DMS 273 treated with DMSO at 0.1 percent for 48 hours (cell line): ENCODE measurements around the gene KIF5A.
"Not testable (repeated sequence)": the region's sequence is repeated elsewhere in the genome, so short reads cannot be mapped to it uniquely, and the experiment has no call there.

Experiments
- DNase-seq: peaks from one replicate; lab custom pipeline; 2025; lab: John Stamatoyannopoulos, UW

The KIF5A gene

GRCh38 chr12:57549909-57550640 lies at the start of gene KIF5A:
Gene KIF5A (plus strand): TSS chr12:57550044. CDS start chr12:57550272, 228 bp downstream.
- no peak for DNase-seq

DNA sequence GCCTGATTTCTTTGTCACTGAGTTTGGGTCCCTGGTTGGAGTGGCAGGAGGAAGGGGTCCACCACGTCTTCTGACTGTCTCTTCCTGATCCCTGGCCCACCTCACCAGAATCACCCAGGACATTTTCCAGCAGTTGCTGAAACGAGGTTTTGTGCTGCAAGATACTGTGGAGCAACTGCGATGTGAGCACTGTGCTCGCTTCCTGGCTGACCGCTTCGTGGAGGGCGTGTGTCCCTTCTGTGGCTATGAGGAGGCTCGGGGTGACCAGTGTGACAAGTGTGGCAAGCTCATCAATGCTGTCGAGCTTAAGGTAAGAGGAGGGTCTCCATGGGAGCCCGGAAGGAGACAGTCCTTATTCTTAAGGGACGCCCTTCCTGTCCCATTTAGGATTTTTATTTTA lies 49.6 kb upstream of the KIF5A start:
- DNase-seq, result no peak

- not testable (repeated sequence) for DNase-seq
These were observed 47.4 kb upstream of the KIF5A start for GRCh38 chr12:57502311-57502969.

GRCh38 chr12:57506541-57506940 lies 43.3 kb upstream of the KIF5A start:
- DNase-seq, result not testable (repeated sequence)

- DNase-seq, result not testable (repeated sequence)
These were observed 42.0 kb upstream of the KIF5A start for GRCh38 chr12:57507796-57508195.

GRCh38 chr12:57511161-57511560 lies 38.7 kb upstream of the KIF5A start:
- no peak for DNase-seq

DNA sequence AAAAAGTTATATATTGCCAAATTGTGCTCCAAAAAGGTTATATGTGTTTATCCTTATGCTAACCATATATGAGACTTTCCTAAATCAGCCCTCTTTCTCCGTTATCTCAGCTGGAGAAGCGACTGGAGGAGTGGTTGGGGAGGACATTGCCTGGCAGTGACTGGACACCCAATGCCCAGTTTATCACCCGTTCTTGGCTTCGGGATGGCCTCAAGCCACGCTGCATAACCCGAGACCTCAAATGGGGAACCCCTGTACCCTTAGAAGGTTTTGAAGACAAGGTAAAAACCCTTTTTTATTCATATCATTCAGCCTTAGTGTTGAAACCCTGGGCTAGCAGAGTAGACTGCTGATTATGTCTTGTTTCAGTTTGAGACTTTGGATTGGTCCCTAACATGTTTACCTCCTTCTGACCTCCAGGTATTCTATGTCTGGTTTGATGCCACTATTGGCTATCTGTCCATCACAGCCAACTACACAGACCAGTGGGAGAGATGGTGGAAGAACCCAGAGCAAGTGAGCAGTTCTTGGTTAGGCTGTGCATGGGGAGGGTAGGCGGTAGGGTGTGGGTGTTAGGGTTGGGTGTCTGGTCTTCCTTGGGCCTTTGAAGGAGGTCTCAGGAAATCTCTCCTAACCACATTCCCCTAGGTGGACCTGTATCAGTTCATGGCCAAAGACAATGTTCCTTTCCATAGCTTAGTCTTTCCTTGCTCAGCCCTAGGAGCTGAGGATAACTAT lies 38.1 kb upstream of the KIF5A start:
- DNase-seq, result no peak

GRCh38 chr12:57512665-57513064 lies 37.2 kb upstream of the KIF5A start:
- DNase-seq, result no peak

DNA sequence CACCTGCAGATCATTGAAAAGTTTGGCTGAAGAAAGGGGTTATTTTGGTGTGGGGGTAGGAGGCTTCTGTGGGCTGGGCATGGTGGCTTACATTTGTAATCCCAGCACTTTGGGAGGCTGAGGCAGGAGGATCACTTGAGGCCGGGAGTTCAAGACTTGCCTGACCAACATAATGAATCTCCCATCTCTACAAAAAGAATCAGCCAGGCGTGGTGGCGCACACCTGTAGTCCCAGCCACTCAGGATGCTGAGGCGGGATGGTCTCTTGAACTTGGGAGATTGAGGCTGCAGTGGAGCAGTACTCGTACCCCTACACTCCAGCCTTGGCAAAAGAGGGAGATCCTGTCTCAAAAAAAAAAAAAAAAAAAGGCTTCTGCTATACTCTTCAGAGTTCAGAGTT lies 36.6 kb upstream of the KIF5A start:
- DNase-seq, result no peak

GRCh38 chr12:57513677-57514076 lies 36.2 kb upstream of the KIF5A start:
- DNase-seq, result not testable (repeated sequence)

DNA sequence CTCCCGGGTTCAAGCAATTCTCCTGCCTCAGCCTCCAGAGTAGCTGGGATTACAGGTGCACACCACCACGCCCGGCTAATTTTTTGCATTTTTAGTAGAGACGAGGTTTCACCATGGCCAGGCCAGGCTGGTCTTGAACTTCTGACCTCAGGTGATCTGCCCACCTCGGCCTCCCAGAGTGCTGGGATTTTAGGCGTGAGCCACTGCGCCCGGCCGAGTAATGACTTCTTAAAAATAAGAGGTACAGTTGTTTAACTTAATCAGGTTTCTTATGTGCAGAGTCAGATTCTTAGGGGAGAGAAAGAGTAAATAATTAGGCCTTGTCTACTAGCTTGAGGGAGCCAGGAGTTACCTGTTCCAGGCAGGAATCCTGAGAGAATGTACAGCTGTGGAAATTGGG lies 35.6 kb upstream of the KIF5A start:
- not testable (repeated sequence) for DNase-seq

- DNase-seq, result no peak
These were observed 35.0 kb upstream of the KIF5A start for GRCh38 chr12:57514720-57515407.

DNA sequence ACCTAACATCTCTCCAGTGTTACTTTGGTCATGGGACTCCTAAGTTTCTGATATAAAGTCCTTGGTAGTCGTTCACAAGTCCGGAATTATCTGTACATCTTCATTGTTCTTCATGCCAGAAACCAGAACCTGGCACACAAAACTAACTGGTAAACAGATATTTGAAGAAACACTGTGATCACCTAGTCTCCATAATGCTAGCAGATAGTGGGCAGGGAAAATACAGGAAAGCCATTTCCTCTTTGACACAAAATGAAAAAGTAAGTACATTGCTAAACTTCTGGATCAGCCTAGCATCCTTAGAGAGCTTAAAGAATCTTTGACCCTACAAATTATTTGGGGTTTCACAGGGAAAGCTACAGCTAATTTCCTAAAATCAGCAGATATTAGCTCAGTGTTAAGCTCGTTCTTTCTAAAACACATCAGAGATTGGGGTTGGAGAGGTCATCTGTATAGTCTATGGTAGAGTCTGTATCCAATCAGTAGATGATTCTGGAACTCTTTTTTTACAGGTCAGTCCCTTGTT lies 34.4 kb upstream of the KIF5A start:
- no peak for DNase-seq

- DNase-seq, result no peak
These were observed 33.8 kb upstream of the KIF5A start for GRCh38 chr12:57515934-57516541.

GRCh38 chr12:57516617-57517153 lies 33.2 kb upstream of the KIF5A start:
- DNase-seq, result no peak

GRCh38 chr12:57517187-57517586 lies 32.7 kb upstream of the KIF5A start:
- DNase-seq, result no peak

GRCh38 chr12:57517718-57518117 lies 32.1 kb upstream of the KIF5A start:
- DNase-seq, result not testable (repeated sequence)

DNA sequence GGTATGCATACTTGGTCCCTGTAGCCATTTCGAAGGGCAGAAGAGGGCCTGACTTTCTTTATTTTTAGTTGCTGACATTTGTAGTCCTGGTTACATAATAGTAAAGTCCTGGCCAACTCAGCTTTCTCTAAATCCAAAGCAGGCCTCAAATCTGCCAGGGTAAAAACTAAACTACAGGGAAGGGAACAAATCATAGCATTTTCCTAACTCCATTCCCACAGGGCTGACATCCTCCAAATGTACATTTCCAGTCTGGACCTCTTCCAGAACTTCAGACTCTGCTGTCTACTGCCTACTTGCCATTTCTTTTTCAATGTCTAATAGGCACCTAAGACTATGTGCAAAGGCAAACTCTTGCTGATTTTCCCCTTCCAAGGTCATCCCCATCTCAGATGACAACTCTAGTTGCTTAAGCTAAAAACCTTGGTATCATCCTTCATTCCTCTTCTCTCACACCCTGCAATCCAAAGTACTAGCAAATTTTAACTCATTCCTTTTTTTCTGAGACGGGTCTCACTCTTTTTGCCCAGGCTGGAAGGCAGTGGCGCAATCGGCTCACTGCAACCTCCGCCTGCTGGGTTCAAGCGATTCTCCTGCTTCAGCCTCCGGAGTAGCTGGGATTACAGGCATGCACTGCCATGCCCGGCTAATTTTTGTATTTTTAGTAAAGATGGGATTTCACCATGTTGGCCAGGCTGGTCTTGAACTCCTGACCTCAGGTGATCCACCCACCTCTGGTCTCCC lies 31.5 kb upstream of the KIF5A start:
- no peak for DNase-seq

GRCh38 chr12:57518920-57519795 lies 30.7 kb upstream of the KIF5A start:
- DNase-seq, result no peak

GRCh38 chr12:57519796-57520052 lies 30.1 kb upstream of the KIF5A start:
- no peak for DNase-seq
